Neural progenitor cell (in vitro differentiated cells): Measurements from ENCODE around the gene HNRNPM. TPM values are rescaled to one million over a fixed set of nuclear protein-coding genes. Genes with fewer than 3 reads are reported as not detected.
A peak's percentile ranks its signal among the peaks of the same experiment; 100 is the strongest.

ENCODE experiments used
- DNase-seq: peaks from one replicate; pipeline ENCODE4 v3.0.0-alpha.2; 2016; ENCODE audit warnings: low spot score
- H2AFZ ChIP-seq: fragments of 200-600 bp; sonication (generic); replicated peaks from 2 replicates; pipeline ENCODE4 v1.6.1; 2016; ENCODE audit warnings: antibody characterized with exemption
- H3F3A ChIP-seq: fragments of 200-600 bp; sonication (generic); 2 replicates; pipeline ENCODE4 v1.6.1; 2016; ENCODE audit warnings: antibody characterized with exemption, low read depth
- H3K27ac ChIP-seq: fragments of 200-600 bp; sonication (generic); 2 replicates; pipeline ENCODE4 v1.5.1; 2016; ENCODE audit warnings: mild to moderate bottlenecking
- H3K27me3 ChIP-seq: fragments of 200-600 bp; sonication (generic); 2 replicates; pipeline ENCODE4 v1.6.1; 2016; ENCODE audit warnings: mild to moderate bottlenecking, moderate library complexity
- H3K36me3 ChIP-seq: fragments of 200-600 bp; sonication (generic); 2 replicates; pipeline ENCODE4 v1.5.1; 2016
- H3K4me1 ChIP-seq: fragments of 200-600 bp; sonication (generic); 2 replicates; pipeline ENCODE4 v1.6.1; 2016; ENCODE audit warnings: mixed run types
- H3K4me2 ChIP-seq: fragments of 200-600 bp; sonication (generic); 2 replicates; pipeline ENCODE4 v1.6.1; 2016
- H3K4me3 ChIP-seq: fragments of 200-600 bp; sonication (generic); 2 replicates; pipeline ENCODE4 v1.5.1; 2016
- H3K79me2 ChIP-seq: fragments of 200-600 bp; sonication (generic); 2 replicates; pipeline ENCODE4 v1.6.1; 2016; ENCODE audit warnings: low read depth
- H3K9ac ChIP-seq: fragments of 200-600 bp; sonication (generic); 2 replicates; pipeline ENCODE4 v1.6.1; 2016
- H3K9me3 ChIP-seq: fragments of 200-600 bp; sonication (generic); 2 replicates; pipeline ENCODE4 v1.5.1; 2016; ENCODE audit warnings: low read depth
- H4K20me1 ChIP-seq: fragments of 200-600 bp; sonication (generic); 2 replicates; pipeline ENCODE4 v1.6.1; 2016; ENCODE audit warnings: low read depth
- H3K27ac Mint-ChIP-seq: 3 replicates; pipeline ENCODE4 v1.8.0; 2021; ENCODE audit warnings: mixed read lengths
- H3K27me3 Mint-ChIP-seq: 2 replicates; pipeline ENCODE4 v1.8.0; 2022; ENCODE audit warnings: low read depth, mild to moderate bottlenecking, inconsistent platforms, moderate library complexity, mixed read lengths; ENCODE audit not compliant: insufficient read depth
- H3K36me3 Mint-ChIP-seq: 3 replicates; pipeline ENCODE4 v1.8.0; 2021; ENCODE audit warnings: mixed read lengths
- H3K4me1 Mint-ChIP-seq: 3 replicates; pipeline ENCODE4 v1.8.0; 2021; ENCODE audit warnings: mixed read lengths
- H3K4me3 Mint-ChIP-seq: 3 replicates; pipeline ENCODE4 v1.8.0; 2021; ENCODE audit warnings: mild to moderate bottlenecking, moderate library complexity, mixed read lengths
- H3K9me3 Mint-ChIP-seq: 3 replicates; pipeline ENCODE4 v1.8.0; 2020; ENCODE audit warnings: mixed read lengths
- EZH2 ChIP-seq: fragments of 200-600 bp; sonication (generic); IDR thresholded peaks from 2 replicates; pipeline ENCODE4 v1.6.1; 2017; ENCODE audit warnings: antibody characterized with exemption, mild to moderate bottlenecking, moderate library complexity
- EZH2phosphoT487 ChIP-seq: fragments of 200-600 bp; sonication (generic); IDR thresholded peaks from 2 replicates; pipeline ENCODE4 v1.6.1; 2017; ENCODE audit warnings: antibody characterized with exemption
- total RNA-seq: library from RNA; depleted of rRNA; stranded (reverse); fragments of >200 nt; gene quantifications from 2 replicates; pipeline ENCODE4 v1.2.3, GENCODE V29; 2015; ENCODE audit warnings: low replicate concordance
- TF ChIP-seq, protein P1 (sequence below): fragments of 200-600 bp; sonication (generic); IDR thresholded peaks from 2 replicates; pipeline ENCODE4 v1.5.1; 2017; ENCODE audit warnings: antibody characterized with exemption, mild to moderate bottlenecking

HNRNPM gene
- total RNA-seq, 1 donor from 2014 or later = 118 TPM

DNA sequence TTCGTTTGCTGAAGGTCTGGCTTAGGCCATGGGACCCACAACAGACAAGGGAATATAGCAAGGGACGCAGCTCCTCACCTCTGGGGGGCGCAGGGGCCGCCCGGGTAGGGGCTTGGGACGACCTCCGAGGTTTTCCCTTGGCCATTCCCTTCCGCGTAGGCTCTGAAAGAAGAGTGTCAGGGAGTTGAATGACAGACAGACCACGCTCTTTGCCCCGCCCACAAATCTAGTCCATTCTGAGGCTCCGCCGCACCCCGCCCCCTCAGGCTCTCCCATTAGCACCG is 80.6 kb downstream of the HNRNPM start:
- peak overlapping the region; percentile 0 for H3K27ac ChIP-seq
- peak overlapping the region; percentile 38 for H3K4me2 ChIP-seq

DNA sequence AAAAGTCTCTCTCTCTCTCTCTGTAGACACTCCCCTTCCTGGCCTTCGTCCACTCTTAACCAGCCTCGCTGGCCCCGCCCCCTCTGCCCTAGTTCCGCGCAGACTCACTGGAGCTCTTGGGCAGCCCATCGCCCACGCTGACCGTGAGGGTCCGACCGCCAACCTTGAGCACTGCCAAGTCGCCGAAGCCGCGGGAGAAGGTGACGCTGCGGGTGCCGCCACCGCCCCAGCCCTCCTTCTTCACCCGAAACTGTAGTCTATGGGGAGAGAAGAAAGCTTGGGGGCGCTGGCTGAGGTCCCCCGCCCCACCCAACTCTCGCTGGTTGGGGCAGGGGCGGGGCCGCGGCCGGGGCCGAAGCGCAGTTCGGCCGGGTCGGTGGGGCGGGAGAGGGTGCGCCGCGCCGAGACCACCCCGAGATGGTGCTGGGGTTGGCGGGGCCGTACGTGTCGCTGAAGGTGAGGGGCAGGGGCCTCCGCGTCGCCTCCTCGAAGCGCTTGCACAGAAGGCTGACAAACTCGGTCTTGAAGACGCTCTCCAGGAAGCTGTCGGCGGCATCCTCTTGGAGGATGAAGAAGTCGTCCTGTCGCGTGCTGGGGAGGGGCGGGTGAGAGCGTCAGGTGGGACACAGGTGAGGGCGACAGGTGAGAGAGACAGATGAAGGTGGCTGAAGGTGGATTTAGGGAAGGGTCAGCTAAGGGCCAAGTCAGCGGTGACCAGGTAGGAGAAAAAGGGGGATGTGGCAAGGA is 81.7 kb downstream of the HNRNPM start:
- Histone ChIP-seq H3K27ac (peak overlapping the region; percentile 74), H3K27me3 (peaks cover 8% of the 10 kb centered on the region), H4K20me1 (peaks cover 9% of the 10 kb centered on the region), H3F3A (peaks cover 4% of the 10 kb centered on the region), H3K9ac (no peak overlapping the region), H3K36me3 (no peaks in the 10 kb centered on the region), H3K4me3 (peak overlapping the region; percentile 63), H3K4me2 (peak overlapping the region; percentile 81), H3K4me1 (no peaks in the 10 kb centered on the region), H3K9me3 (no peaks in the 10 kb centered on the region), H3K79me2 (no peaks in the 10 kb centered on the region), H2AFZ (peak overlapping the region; percentile 71)
- Mint-ChIP-seq H3K4me3 (no peak overlapping the region), H3K27me3 (peaks cover 8% of the 10 kb centered on the region), H3K27ac (no peak overlapping the region), H3K9me3 (no peaks in the 10 kb centered on the region), H3K36me3 (peaks cover 5% of the 10 kb centered on the region), H3K4me1 (peaks cover 4% of the 10 kb centered on the region)
- peak; percentile 96 for DNase-seq
- TF ChIP-seq, protein P1, sequence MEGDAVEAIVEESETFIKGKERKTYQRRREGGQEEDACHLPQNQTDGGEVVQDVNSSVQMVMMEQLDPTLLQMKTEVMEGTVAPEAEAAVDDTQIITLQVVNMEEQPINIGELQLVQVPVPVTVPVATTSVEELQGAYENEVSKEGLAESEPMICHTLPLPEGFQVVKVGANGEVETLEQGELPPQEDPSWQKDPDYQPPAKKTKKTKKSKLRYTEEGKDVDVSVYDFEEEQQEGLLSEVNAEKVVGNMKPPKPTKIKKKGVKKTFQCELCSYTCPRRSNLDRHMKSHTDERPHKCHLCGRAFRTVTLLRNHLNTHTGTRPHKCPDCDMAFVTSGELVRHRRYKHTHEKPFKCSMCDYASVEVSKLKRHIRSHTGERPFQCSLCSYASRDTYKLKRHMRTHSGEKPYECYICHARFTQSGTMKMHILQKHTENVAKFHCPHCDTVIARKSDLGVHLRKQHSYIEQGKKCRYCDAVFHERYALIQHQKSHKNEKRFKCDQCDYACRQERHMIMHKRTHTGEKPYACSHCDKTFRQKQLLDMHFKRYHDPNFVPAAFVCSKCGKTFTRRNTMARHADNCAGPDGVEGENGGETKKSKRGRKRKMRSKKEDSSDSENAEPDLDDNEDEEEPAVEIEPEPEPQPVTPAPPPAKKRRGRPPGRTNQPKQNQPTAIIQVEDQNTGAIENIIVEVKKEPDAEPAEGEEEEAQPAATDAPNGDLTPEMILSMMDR = no peak
- TF ChIP-seq EZH2phosphoT487 (no peak), EZH2 (no peak)

More for the DNA sequence above, 80.6 kb downstream of the HNRNPM start:
- Mint-ChIP-seq H3K4me1 (peaks cover 4% of the 10 kb centered on the region), H3K27ac (no peak overlapping the region), H3K9me3 (no peaks in the 10 kb centered on the region), H3K36me3 (peaks cover 5% of the 10 kb centered on the region), H3K27me3 (peaks cover 8% of the 10 kb centered on the region), H3K4me3 (no peak overlapping the region)
- peaks cover 8% of the 10 kb centered on the region for H3K27me3 ChIP-seq
- H3K9me3 ChIP-seq = no peaks in the 10 kb centered on the region
- H2AFZ ChIP-seq = peak overlapping the region; percentile 43
- no peaks in the 10 kb centered on the region for H3K4me1 ChIP-seq
- TF ChIP-seq EZH2 = no peak
- no peak for TF ChIP-seq EZH2phosphoT487
- TF ChIP-seq, protein P1 = peak; percentile 73
- peaks cover 4% of the 10 kb centered on the region for H3F3A ChIP-seq
- peaks cover 9% of the 10 kb centered on the region for H4K20me1 ChIP-seq
- no peaks in the 10 kb centered on the region for H3K79me2 ChIP-seq
- H3K36me3 ChIP-seq = no peaks in the 10 kb centered on the region
- DNase-seq = no peak
- no peak overlapping the region for H3K9ac ChIP-seq
- peak overlapping the region; percentile 17 for H3K4me3 ChIP-seq

- H3K27me3 ChIP-seq = peaks cover 8% of the 10 kb centered on the region
- H3K27ac Mint-ChIP-seq = no peak overlapping the region
- no peak for TF ChIP-seq EZH2phosphoT487
- no peak for TF ChIP-seq EZH2
- TF ChIP-seq, protein P1 = no peak
- H3K4me1 Mint-ChIP-seq = peaks cover 4% of the 10 kb centered on the region
- H3K9me3 ChIP-seq = no peaks in the 10 kb centered on the region
- H3K27me3 Mint-ChIP-seq = peaks cover 8% of the 10 kb centered on the region
- no peaks in the 10 kb centered on the region for H3K79me2 ChIP-seq
- no peaks in the 10 kb centered on the region for H3K36me3 ChIP-seq
- H2AFZ ChIP-seq = no peak overlapping the region
- H3K9me3 Mint-ChIP-seq = no peaks in the 10 kb centered on the region
- H4K20me1 ChIP-seq = peaks cover 9% of the 10 kb centered on the region
- H3K4me3 ChIP-seq = no peak overlapping the region
- H3K4me3 Mint-ChIP-seq = peak overlapping the region; percentile 59
- H3K4me1 ChIP-seq = no peaks in the 10 kb centered on the region
- H3K36me3 Mint-ChIP-seq = peaks cover 5% of the 10 kb centered on the region
- no peak for DNase-seq
- no peak overlapping the region for H3K9ac ChIP-seq
- H3K4me2 ChIP-seq = no peak overlapping the region
- H3K27ac ChIP-seq = no peak overlapping the region
- H3F3A ChIP-seq = peaks cover 4% of the 10 kb centered on the region
Measured at GRCh38 chr19:8528500-8528899, 83.7 kb downstream of the HNRNPM start.
